Central memory CD4-positive, alpha-beta T cell (primary cell): ENCODE results near the gene NTPCR.

Experiments
- DNase-seq: peaks from one replicate; pipeline ENCODE4 v3.0.0; 2022

The NTPCR gene

GRCh38 chr1:232965124-232965911, 14.9 kb downstream of the NTPCR start:
- no peak for DNase-seq

GRCh38 chr1:232965912-232966217, 15.5 kb downstream of the NTPCR start:
- no peak for DNase-seq

GRCh38 chr1:232966663-232967062, 16.3 kb downstream of the NTPCR start:
- no peak for DNase-seq

- no peak for DNase-seq
These were observed 18.0 kb downstream of the NTPCR start for GRCh38 chr1:232968391-232968790.

GRCh38 chr1:232968965-232969364, 18.6 kb downstream of the NTPCR start:
- DNase-seq: no peak

GRCh38 chr1:232969799-232970198, 19.4 kb downstream of the NTPCR start:
- no peak for DNase-seq

- no peak for DNase-seq
These were observed 20.1 kb downstream of the NTPCR start for GRCh38 chr1:232970508-232970907.

GRCh38 chr1:232973652-232974611, 23.5 kb downstream of the NTPCR start:
- DNase-seq: no peak

GRCh38 chr1:232974971-232975370, 24.6 kb downstream of the NTPCR start:
- no peak for DNase-seq

GRCh38 chr1:232978091-232978634, 27.8 kb downstream of the NTPCR start:
- DNase-seq: peak; percentile 18

- no peak for DNase-seq
These were observed 28.4 kb downstream of the NTPCR start for GRCh38 chr1:232978815-232979214.

GRCh38 chr1:232979558-232979957, 29.1 kb downstream of the NTPCR start:
- DNase-seq: no peak

- DNase-seq: no peak
These were observed 30.1 kb downstream of the NTPCR start for GRCh38 chr1:232980355-232980978.

GRCh38 chr1:232980986-232981560, 30.7 kb downstream of the NTPCR start:
- DNase-seq: no peak

- DNase-seq: no peak
These were observed 32.0 kb downstream of the NTPCR start for GRCh38 chr1:232982238-232982944.

GRCh38 chr1:232983375-232983774, 33.0 kb downstream of the NTPCR start:
- no peak for DNase-seq

GRCh38 chr1:232983817-232984567, 33.6 kb downstream of the NTPCR start:
- DNase-seq: no peak

GRCh38 chr1:232984577-232985425, 34.4 kb downstream of the NTPCR start:
- DNase-seq: no peak

- no peak for DNase-seq
These were observed 35.6 kb downstream of the NTPCR start for GRCh38 chr1:232985882-232986526.

- DNase-seq: no peak
These were observed 36.1 kb downstream of the NTPCR start for GRCh38 chr1:232986527-232986922.
